Endothelial cell of hepatic sinusoid (primary cell): ENCODE measurements around the gene TMX4.
"Not testable (repeated sequence)": the region's sequence is repeated elsewhere in the genome, so short reads cannot be mapped to it uniquely, and the experiment has no call there.

ENCODE experiments used
- in situ Hi-C: cut with HindIII; loops from 2 replicates; pipeline ENCODE4 v1.10.0; 2017; ENCODE audit warnings: low sequenced_read_pairs

The TMX4 gene

GRCh38 chr20:7975851-7976414 is 43.6 kb downstream of the TMX4 start:
- in situ Hi-C loops = no loop called here

GRCh38 chr20:7974785-7975435 is 44.7 kb downstream of the TMX4 start:
- in situ Hi-C loops = no loop called here

GRCh38 chr20:7971536-7972280 is 47.9 kb downstream of the TMX4 start:
- in situ Hi-C loops = no loop called here

DNA sequence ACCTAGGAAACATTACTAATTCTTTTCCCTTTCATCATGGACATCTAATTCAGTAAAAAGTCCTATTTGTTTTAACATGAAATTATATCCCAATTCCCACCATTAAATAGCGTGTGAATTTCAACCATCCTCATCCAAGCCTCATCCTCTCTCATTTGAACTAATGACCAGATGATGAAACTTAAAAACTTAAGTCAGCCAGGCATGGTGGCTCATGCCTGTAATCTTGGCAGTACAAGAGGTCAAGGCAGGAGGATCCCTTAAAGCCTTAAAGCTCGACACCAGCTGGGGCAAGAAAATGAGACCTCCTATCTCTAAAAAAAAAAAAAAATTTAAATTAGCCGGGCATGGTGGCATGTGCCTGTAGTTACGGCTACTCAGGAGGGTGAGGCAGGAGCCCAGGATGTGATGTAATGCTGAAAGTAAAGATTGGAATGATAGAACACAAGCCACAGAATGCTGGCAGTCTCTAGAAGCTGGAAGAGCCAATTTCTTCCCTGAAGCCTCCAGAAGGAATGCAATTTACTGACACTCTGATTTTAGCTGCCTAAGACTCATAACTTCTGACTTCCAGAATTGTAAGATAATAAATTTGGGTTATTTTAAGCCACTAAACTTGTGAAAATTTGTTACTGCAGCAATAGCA is 52.2 kb downstream of the TMX4 start:
- in situ Hi-C loops = no loop called here

GRCh38 chr20:7966176-7966575 is 53.4 kb downstream of the TMX4 start:
- in situ Hi-C loops = no loop called here

GRCh38 chr20:7959484-7959883 is 60.1 kb downstream of the TMX4 start:
- in situ Hi-C loops = no loop called here

GRCh38 chr20:7956561-7956960 is 63.0 kb downstream of the TMX4 start:
- in situ Hi-C loops = not testable (repeated sequence)

DNA sequence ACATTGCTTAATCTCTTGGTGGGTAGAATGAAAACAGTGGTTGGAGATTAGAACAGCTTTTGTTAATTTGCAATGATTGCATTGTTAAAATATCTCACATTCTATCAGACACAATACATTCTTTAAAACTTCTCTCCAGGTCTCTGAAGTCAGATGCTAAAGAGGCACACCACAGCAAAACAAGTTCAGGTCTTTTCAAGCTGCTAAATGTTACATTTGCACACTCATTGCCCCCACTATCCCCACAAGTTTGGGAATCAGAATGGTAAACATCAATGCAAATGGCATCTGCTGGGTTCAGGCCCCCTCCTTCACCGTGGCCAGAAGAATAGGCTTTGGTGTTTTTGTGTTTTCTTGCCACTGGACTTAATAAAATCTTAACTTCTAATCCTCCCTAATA is 69.2 kb downstream of the TMX4 start:
- in situ Hi-C loops = no loop called here

DNA sequence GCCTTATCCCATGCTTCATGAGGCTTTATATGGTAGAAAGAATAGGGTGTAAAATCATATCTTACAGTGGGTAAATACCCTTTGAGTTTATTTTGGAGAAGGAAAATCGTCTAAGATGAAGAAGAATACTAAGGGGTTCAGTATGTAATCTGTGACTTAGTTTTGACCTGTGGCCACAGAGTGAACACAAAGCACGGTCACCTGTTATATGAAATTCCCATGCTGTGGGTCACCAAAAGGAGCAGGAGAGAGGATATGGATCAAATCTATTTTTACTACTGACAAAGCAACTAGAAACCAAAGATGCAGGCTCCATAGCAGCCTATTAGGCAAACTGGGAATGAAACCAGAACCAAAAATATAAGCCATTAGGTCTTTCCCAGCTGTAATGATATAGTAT is 75.7 kb downstream of the TMX4 start:
- in situ Hi-C loops = no loop called here

- in situ Hi-C loops = no loop called here
Measured at GRCh38 chr20:7940341-7940740, 79.2 kb downstream of the TMX4 start, which contains the start of gene HAO1. HAO1 (minus strand) TSS chr20:7940458; CDS start chr20:7940422, 36 bp downstream.

DNA sequence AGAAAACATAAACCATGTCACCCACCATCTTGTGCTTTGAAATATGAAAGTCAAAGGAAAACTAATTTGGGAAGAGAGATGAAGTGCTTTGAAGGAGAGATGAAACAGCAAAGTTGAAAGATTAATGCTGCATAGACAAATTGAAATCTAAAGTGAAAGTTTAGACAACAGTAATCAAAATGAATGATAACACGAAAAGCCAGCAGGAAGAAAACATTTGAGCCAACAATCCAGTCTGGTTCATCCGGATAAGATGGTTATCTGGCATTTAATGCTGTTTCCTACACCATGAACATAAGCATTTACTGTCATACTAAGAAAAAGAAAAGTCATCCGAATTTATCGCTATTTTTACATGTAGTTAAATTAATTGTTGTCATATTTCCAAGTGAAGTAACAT is 79.9 kb downstream of the TMX4 start:
- in situ Hi-C loops = no loop called here

DNA sequence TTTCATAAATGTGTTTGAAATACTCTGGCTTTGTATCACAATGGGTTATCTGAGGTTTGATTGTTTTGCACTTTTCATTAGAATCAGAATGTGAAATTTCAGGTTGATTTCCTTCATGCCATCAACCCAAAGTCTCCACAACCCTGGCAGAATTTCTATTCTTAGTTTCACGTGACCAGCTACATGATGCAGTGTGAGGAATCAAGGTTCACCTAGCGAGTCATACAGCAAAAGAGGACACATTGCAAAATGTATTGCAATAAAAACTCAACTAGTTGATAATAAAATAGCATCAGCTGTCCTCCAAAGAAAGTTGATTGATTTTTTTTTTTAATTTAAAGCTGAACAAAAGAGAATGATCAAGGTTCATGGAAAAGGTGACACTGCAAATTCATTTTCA is 81.5 kb downstream of the TMX4 start:
- in situ Hi-C loops = no loop called here

GRCh38 chr20:7937328-7937727 is 82.2 kb downstream of the TMX4 start:
- in situ Hi-C loops = no loop called here

DNA sequence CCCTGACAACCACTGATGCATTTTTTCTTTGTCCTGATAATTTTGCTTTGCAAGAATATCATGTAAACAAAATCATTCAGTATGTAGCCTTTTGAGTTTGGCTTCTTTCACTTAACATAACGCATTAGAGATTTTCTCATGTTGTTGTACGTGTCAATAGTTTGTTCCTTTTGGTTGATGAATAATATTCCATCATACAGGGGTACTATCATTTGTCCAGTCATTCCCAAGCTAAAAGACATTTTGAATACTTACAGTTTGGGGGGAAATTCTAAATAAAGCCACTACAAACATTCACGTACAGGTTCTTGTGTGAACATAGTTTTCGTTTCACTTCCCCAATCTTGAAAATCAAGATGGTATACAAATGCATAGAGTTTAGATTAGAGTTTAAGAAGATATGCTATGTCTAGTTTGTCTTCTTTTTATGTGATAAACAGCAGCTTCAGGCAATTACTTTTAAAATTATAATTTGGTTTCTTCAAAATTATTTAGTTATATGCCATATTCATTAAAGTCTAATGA is 84.5 kb downstream of the TMX4 start:
- in situ Hi-C loops = no loop called here

- in situ Hi-C loops = no loop called here
Measured at GRCh38 chr20:7933346-7933745, 86.2 kb downstream of the TMX4 start.

DNA sequence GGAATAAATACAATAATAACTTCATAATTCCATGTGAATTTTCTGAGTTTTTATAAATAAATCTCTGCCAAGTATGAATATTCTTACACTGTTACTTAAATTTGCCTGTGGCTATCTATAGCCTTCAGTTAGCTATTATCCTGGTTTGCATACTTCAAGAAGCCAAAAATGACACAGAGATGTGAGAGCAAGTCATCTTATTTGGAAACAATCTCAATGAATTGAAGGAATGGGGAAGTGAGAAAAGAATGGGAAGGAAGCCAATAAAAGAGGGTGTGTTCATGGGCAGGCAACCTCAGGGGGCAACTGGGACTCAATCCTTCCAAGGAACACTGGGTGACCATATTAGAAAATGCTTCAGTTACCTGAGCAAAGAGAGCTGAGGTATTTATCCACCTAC is 89.2 kb downstream of the TMX4 start:
- in situ Hi-C loops = no loop called here
